Fibroblast of the aortic adventitia (primary cell): Measurements from ENCODE around the gene CLCN7. TPM values are rescaled to one million over a fixed set of nuclear protein-coding genes. Genes with fewer than 3 reads are reported as not detected.

Source experiments
- DNase-seq: peaks from one replicate; pipeline ENCODE4 v3.0.0-alpha.2; 2010; ENCODE audit warnings: low read depth
- H3K4me3 ChIP-seq: 2 replicates; pipeline ENCODE4 v1.5.1; 2011; ENCODE audit warnings: low read depth, mild to moderate bottlenecking, control low read depth, low read length, moderate library complexity
- CTCF ChIP-seq: IDR thresholded peaks from 2 replicates; pipeline ENCODE4 v1.5.1; 2011; ENCODE audit warnings: mild to moderate bottlenecking, low read length, control low read depth, inconsistent platforms; ENCODE audit not compliant: insufficient read depth
- total RNA-seq: library from RNA; depleted of rRNA; stranded (reverse); fragments of >200 nt; gene quantifications from 2 replicates; pipeline ENCODE4 v1.2.3, GENCODE V29; 2012; ENCODE audit warnings: low replicate concordance

Gene CLCN7
- total RNA-seq, 1 donor: 64.8 TPM

GRCh38 chr16:1425616-1426370 is 49.0 kb downstream of the CLCN7 start:
- no peak for TF ChIP-seq CTCF
- no peak for DNase-seq
- no peak overlapping the region for H3K4me3 ChIP-seq

GRCh38 chr16:1424028-1424427 is 50.8 kb downstream of the CLCN7 start:
- TF ChIP-seq CTCF: no peak
- no peak overlapping the region for H3K4me3 ChIP-seq
- no peak for DNase-seq

- no peak overlapping the region for H3K4me3 ChIP-seq
- DNase-seq: no peak
- TF ChIP-seq CTCF: no peak
These were observed 52.8 kb downstream of the CLCN7 start for GRCh38 chr16:1422076-1422475.

GRCh38 chr16:1420111-1420539 is 54.7 kb downstream of the CLCN7 start:
- DNase-seq: no peak
- no peak for TF ChIP-seq CTCF
- H3K4me3 ChIP-seq: peak overlapping the region; percentile 99

- TF ChIP-seq CTCF: no peak
- no peak overlapping the region for H3K4me3 ChIP-seq
- no peak for DNase-seq
These were observed 58.3 kb downstream of the CLCN7 start for GRCh38 chr16:1416521-1416941.

GRCh38 chr16:1414532-1415260 is 60.1 kb downstream of the CLCN7 start, which contains the start of gene UNKL:
Gene UNKL, minus strand, starts transcription at chr16:1414704. Its CDS starts 13 bp downstream, at chr16:1414691.
- no peak for TF ChIP-seq CTCF
- H3K4me3 ChIP-seq: peak within 1 kb of the TSS; percentile 84
- DNase-seq: peak; percentile 47
